ENCODE measurements around the gene HJV. TPM values are rescaled to one million over a fixed set of nuclear protein-coding genes. Genes with fewer than 3 reads are reported as not detected.

HJV gene
- total and polyA plus RNA-seq, 2 of the 13 experiments (the other 11 are each of a cell fraction or from before 2014, with no cell fraction given), result 0.18 TPM; not detected in 1

- no peak for TF ChIP-seq ZBTB49 (CRISPR knock-in tag; IDR thresholded peaks at IDR 0.05; ENCODE audit: borderline replicate concordance)
- 0 out of 2 replicates have a peak, but pooled peaks have one; percentile 14 for TF ChIP-seq STAT6 (CRISPR knock-in tag; IDR thresholded peaks at IDR 0.05; ENCODE audit: borderline replicate concordance)
- TF ChIP-seq ZKSCAN1 (IDR thresholded peaks at IDR 0.05; ENCODE audit: low read length), result no peak
Measured at GRCh38 chr1:146036241-146036964, 14.9 kb upstream of the HJV start (continued).

- Histone ChIP-seq H3K4me2 (ENCODE audit: low read depth, low read length) (peak overlapping the region; percentile 79), H3K9ac (ENCODE audit: insufficient read depth, low read depth, low read length) (peak overlapping the region; percentile 61), H3K79me2 (ENCODE audit: insufficient read depth, low read length) (no peaks in the 10 kb centered on the region), H3K36me3 (replicated peaks in 1 of 2; ENCODE audit: control insufficient read depth in 1 of 2, insufficient read depth in 2 of 2, low read length in 2 of 2) (no peaks in the 10 kb centered on the region), H2AFZ (ENCODE audit: low read length) (peak overlapping the region; percentile 67), H4K20me1 (ENCODE audit: insufficient read depth, low read length) (no peaks in the 10 kb centered on the region), H3K4me3 (replicated peaks in 1 of 3; ENCODE audit: insufficient read depth in 1 of 3, low read depth in 2 of 3, low read length in 3 of 3) (peak overlapping the region; percentile 60 to 86 (median 84)), H3K27me3 (ENCODE audit: control insufficient read depth in 1 of 2, insufficient read depth in 2 of 2, low read length in 2 of 2) (no peaks in the 10 kb centered on the region; a peak in 1 of 5 replicates), H3K4me1 (ENCODE audit: insufficient read depth, low read length) (peaks cover 44% of the 10 kb centered on the region), H3K27ac (ENCODE audit: extremely low read length, insufficient read depth, low read length) (peak overlapping the region; percentile 86), H3K9me3 (ENCODE audit: low read length) (no peaks in the 10 kb centered on the region)
- ATAC-seq (peak; percentile 30), FAIRE-seq (peak; percentile 56), DNase-seq (ENCODE audit: low spot score) (peak; percentile 82)
- BruUV-seq (replicated peaks), result no TSS peak
- POLR2A ChIA-PET, result interaction anchor here (0.8 to 9.1 kb wide), 10 partner anchors 9 to 176 kb away, joined by 3 to 297 read pairs (median 8); partner anchors contain the start of genes ANKRD34A, HJV, PIAS3 and POLR3GL
- in situ Hi-C loops (cut with HindIII; ENCODE audit: extremely low pct_ligation_motif_present, low pct_unique_long_range_greater_than_20kb) (no loop called here), intact Hi-C loops (cut with micrococcal nuclease; ENCODE audit: unreplicated experiment) (no loop called here)
- WGBS (ENCODE audit: low lambda C conversion rate), result 2% methylated on average over 6 of the region's 6 CpGs
- CTCF ChIA-PET (ENCODE audit: low intra/inter-chr PET ratio, low total read pairs), result no interaction called here
- no peak for TF ChIP-seq TOE1 (CRISPR knock-in tag; IDR thresholded peaks at IDR 0.05)
- TF ChIP-seq SOX5 (CRISPR knock-in tag; IDR thresholded peaks at IDR 0.05; ENCODE audit: borderline replicate concordance), result 0 out of 2 replicates have a peak, but pooled peaks have one; percentile 10
- no peak for TF ChIP-seq PTBP1 (IDR thresholded peaks at IDR 0.05; ENCODE audit: low read depth, low read length, poor library complexity, severe bottlenecking)
- TF ChIP-seq ZFY (CRISPR knock-in tag; IDR thresholded peaks at IDR 0.05), result peak; percentile 60
- no peak for TF ChIP-seq BORCS8-MEF2B (CRISPR knock-in tag; IDR thresholded peaks at IDR 0.05)
- no peak for TF ChIP-seq FOXK1 (CRISPR knock-in tag; IDR thresholded peaks at IDR 0.05; ENCODE audit: borderline replicate concordance, low read depth)
- TF ChIP-seq PHF21A (CRISPR knock-in tag; IDR thresholded peaks at IDR 0.05), result peak; percentile 75
- TF ChIP-seq DMAP1 (CRISPR knock-in tag; IDR thresholded peaks at IDR 0.05), result peak; percentile 54
- no peak for TF ChIP-seq GABPA (IDR thresholded peaks at IDR 0.05; ENCODE audit: low read depth, low read length)
- 0 out of 2 replicates have a peak, but pooled peaks have one; percentile 25 for TF ChIP-seq GABPA (CRISPR knock-in tag; IDR thresholded peaks at IDR 0.05; ENCODE audit: low read depth)
- TF ChIP-seq KLF15 (CRISPR knock-in tag; IDR thresholded peaks at IDR 0.05; ENCODE audit: borderline replicate concordance), result no peak
Measured at GRCh38 chr1:146035048-146035423, 13.5 kb upstream of the HJV start.
